HEK293T (cell line): Measurements from ENCODE around the gene TEX26.

Experiments used
- CTCF ChIA-PET: fragments of 350-600 bp; formaldehyde crosslinking; extraction: SDS; loops from one replicate; lab custom pipeline; 2021; ENCODE audit warnings: antibody characterized with exemption, inconsistent platforms; lab: Yijun Ruan, JAX
- POLR2A ChIA-PET: fragments of 350-600 bp; formaldehyde crosslinking; extraction: SDS; loops from one replicate; lab custom pipeline; 2020; ENCODE audit warnings: antibody characterized with exemption, inconsistent platforms; lab: Yijun Ruan, JAX
- DNase-seq: peaks from one replicate; pipeline ENCODE4 v3.0.0; 2012; ENCODE audit warnings: mixed read lengths; ENCODE audit errors: extremely low spot score
- ARNT ChIP-seq: fragments of 450-650 bp; IDR thresholded peaks from 2 replicates; pipeline ENCODE4 v1.6.1; 2017; ENCODE audit warnings: mild to moderate bottlenecking
- BHLHE40 ChIP-seq: fragments of 450-650 bp; IDR thresholded peaks from 2 replicates; pipeline ENCODE4 v1.6.1; 2016; ENCODE audit warnings: mild to moderate bottlenecking, moderate library complexity, borderline replicate concordance
- CTBP1 ChIP-seq: fragments of 450-650 bp; IDR thresholded peaks from 2 replicates; pipeline ENCODE4 v1.6.1; 2016; ENCODE audit warnings: borderline replicate concordance
- ELF4 ChIP-seq: fragments of 450-650 bp; IDR thresholded peaks from 2 replicates; pipeline ENCODE4 v1.6.1; 2017; ENCODE audit warnings: antibody characterized with exemption
- FOXA1 ChIP-seq: fragments of 450-650 bp; IDR thresholded peaks from 2 replicates; pipeline ENCODE4 v1.6.1; 2016; ENCODE audit warnings: mild to moderate bottlenecking
- FOXK2 ChIP-seq: fragments of 450-650 bp; IDR thresholded peaks from 2 replicates; pipeline ENCODE4 v1.6.1; 2016; ENCODE audit warnings: mild to moderate bottlenecking
- FOXM1 ChIP-seq: fragments of 450-650 bp; IDR thresholded peaks from 2 replicates; pipeline ENCODE4 v1.6.1; 2017; ENCODE audit warnings: mild to moderate bottlenecking, borderline replicate concordance
- HDGF ChIP-seq: fragments of 450-650 bp; IDR thresholded peaks from 2 replicates; pipeline ENCODE4 v1.6.1; 2017; ENCODE audit warnings: antibody characterized with exemption, borderline replicate concordance
- L3MBTL2 ChIP-seq: fragments of 450-650 bp; conservative IDR thresholded peaks from 2 replicates; pipeline ENCODE4 v1.6.1; 2016; ENCODE audit warnings: mild to moderate bottlenecking
- LEF1 ChIP-seq: fragments of 450-650 bp; IDR thresholded peaks from 2 replicates; pipeline ENCODE4 v1.6.1; 2017; ENCODE audit warnings: mild to moderate bottlenecking, borderline replicate concordance
- NFRKB ChIP-seq: fragments of 450-650 bp; IDR thresholded peaks from 2 replicates; pipeline ENCODE4 v1.6.1; 2016; ENCODE audit warnings: mild to moderate bottlenecking, moderate library complexity
- PKNOX1 ChIP-seq: fragments of 450-650 bp; IDR thresholded peaks from 2 replicates; pipeline ENCODE4 v1.6.1; 2016
- SP1 ChIP-seq: fragments of 450-650 bp; IDR thresholded peaks from 2 replicates; pipeline ENCODE4 v1.6.1; 2017
- SUZ12 ChIP-seq: fragments of 450-650 bp; IDR thresholded peaks from 2 replicates; pipeline ENCODE4 v1.6.1; 2016; ENCODE audit warnings: mild to moderate bottlenecking
- TARDBP ChIP-seq: fragments of 450-650 bp; IDR thresholded peaks from 2 replicates; pipeline ENCODE4 v1.6.1; 2016
- ZNF384 ChIP-seq: fragments of 450-650 bp; IDR thresholded peaks from 2 replicates; pipeline ENCODE4 v1.6.1; 2016

Gene TEX26

GRCh38 chr13:30915691-30916541 lies 16.5 kb upstream of the TEX26 start:
- ChIA-PET POLR2A (no interaction called here), CTCF (interaction anchor here (0.7 to 1.1 kb wide), 2 partner anchors 12 to 23 kb away, joined by 4 to 7 read pairs; no protein-coding TSS in a partner anchor)
- TF ChIP-seq LEF1 (no peak), HDGF (no peak), SUZ12 (no peak), FOXM1 (no peak), CTBP1 (no peak)
- DNase-seq = no peak

- TF ChIP-seq FOXK2 (no peak), SP1 (no peak), BHLHE40 (no peak), LEF1 (no peak), CTBP1 (no peak), ZNF384 (no peak), SUZ12 (no peak), ELF4 (no peak), L3MBTL2 (no peak), FOXA1 (no peak), FOXM1 (no peak), NFRKB (no peak), TARDBP (no peak), PKNOX1 (no peak), HDGF (no peak), ARNT (no peak)
- ChIA-PET POLR2A (no interaction called here), CTCF (interaction anchor here (1.1 kb wide), 1 partner anchor 24 kb away, joined by 4 read pairs; no protein-coding TSS in a partner anchor)
- DNase-seq = no peak
Measured at GRCh38 chr13:30916991-30917390, 15.5 kb upstream of the TEX26 start.

GRCh38 chr13:30918662-30919405 lies 13.6 kb upstream of the TEX26 start:
- DNase-seq = no peak
- CTCF ChIA-PET = no interaction called here
- POLR2A ChIA-PET = no interaction called here
- TF ChIP-seq LEF1 = no peak
- no peak for TF ChIP-seq SP1
- no peak for TF ChIP-seq FOXA1
- no peak for TF ChIP-seq FOXK2
- TF ChIP-seq ELF4 = no peak
- TF ChIP-seq SUZ12 = no peak
- TF ChIP-seq HDGF = no peak
- TF ChIP-seq CTBP1 = no peak
- no peak for TF ChIP-seq FOXM1
- TF ChIP-seq ZNF384 = no peak
- no peak for TF ChIP-seq PKNOX1
- TF ChIP-seq L3MBTL2 = no peak

GRCh38 chr13:30920162-30920909 lies 12.1 kb upstream of the TEX26 start:
- TF ChIP-seq FOXK2 = no peak
- no peak for TF ChIP-seq CTBP1
- TF ChIP-seq ZNF384 = no peak
- no peak for TF ChIP-seq ELF4
- TF ChIP-seq TARDBP = no peak
- TF ChIP-seq L3MBTL2 = no peak
- ChIA-PET CTCF (no interaction called here), POLR2A (no interaction called here)
- DNase-seq = no peak

- CTCF ChIA-PET = interaction anchor here (0.8 kb wide), 1 partner anchor 121 kb away, joined by 3 read pairs; no protein-coding TSS in a partner anchor
- DNase-seq = no peak
- no peak for TF ChIP-seq ZNF384
- POLR2A ChIA-PET = no interaction called here
Measured at GRCh38 chr13:30923418-30923817, 9.0 kb upstream of the TEX26 start.

- ChIA-PET CTCF (no interaction called here), POLR2A (no interaction called here)
- DNase-seq = no peak
- no peak for TF ChIP-seq ZNF384
- TF ChIP-seq SP1 = no peak
- TF ChIP-seq TARDBP = no peak
- no peak for TF ChIP-seq ELF4
- TF ChIP-seq FOXA1 = no peak
- no peak for TF ChIP-seq HDGF
- TF ChIP-seq L3MBTL2 = no peak
- no peak for TF ChIP-seq CTBP1
- no peak for TF ChIP-seq FOXK2
- no peak for TF ChIP-seq LEF1
- TF ChIP-seq BHLHE40 = no peak
- TF ChIP-seq NFRKB = no peak
- TF ChIP-seq ARNT = no peak
- TF ChIP-seq SUZ12 = no peak
Measured at GRCh38 chr13:30924721-30925120, 7.7 kb upstream of the TEX26 start.
